Measurements from ENCODE around the gene RNF19B.
A peak's percentile ranks its signal among the peaks of the same experiment; 100 is the strongest.

RNF19B gene

DNA sequence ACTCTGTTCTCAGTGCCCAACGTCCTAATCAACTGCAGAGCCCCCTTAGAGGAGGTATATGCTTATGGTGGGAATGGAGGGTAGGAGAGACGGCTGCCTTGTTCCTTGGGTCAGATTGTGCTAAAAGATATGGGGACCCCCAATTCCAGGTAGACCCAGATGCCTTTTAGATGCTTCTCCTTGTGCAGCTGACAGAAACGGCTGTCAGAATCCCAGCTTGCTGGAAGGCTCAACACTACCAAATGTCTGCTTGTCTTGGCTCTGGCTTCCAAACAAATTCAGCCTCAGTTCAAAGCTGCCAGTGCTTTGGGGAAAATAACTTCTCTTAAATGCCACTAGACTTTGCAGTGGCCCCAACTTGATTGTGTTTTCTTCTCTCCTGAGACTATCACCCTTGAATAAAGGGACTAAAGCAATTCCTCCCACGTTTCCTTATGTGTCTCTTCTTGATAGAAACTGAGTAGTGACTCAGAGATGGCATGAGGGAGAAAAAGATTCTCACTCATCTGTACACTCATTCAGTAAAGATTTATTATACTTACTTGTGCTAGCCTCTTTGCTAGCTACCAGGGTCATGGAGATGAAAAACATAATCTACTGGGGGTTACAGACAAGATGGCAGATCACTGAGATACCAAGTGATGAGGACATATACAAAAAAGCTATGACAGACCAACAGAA lies 3.4 kb upstream of the RNF19B start:
- no peak for DNase-seq (ENCODE audit: low spot score)

DNA sequence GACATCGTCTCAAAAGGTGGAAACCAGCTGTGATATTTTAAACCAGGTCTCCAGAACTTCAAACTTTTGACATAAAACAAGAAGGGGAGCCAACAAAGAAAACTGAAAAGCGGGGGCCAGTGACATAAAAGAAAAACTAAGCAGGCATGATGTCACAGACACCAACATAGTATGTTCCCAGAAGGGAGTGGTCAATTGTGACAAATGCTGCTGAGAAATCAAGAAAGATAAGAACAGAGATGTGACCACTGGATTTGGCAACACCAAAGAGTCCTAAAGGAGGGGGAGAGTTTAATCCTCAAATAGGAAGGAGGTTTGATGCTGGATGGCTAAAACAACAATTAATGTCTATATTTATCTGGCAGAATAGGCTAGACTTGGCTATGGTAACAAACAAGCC lies 2.3 kb upstream of the RNF19B start:
- no peak for DNase-seq (ENCODE audit: low spot score)

DNA sequence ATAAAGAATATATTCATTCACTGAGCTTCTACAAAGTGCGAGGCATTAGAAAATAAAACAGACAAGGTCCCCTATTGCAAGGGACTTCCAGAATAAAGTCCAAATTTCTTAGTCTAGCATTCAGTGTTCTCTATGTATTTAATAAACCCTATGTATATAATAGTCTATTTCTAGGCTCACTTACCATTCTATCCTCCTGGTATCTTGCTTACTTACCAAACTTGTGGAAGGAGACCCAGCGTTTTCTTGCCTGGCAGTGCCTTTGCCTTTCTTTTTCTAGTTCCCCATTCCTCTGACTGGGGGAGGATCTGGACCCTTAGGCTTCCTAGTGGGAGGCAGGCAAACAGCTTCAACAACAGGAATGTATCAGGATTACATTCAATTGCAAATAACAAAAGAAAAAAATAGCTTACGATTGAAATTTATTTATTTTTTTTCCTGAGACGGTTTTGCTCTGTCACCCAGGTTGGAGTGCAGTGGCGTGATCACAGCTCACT lies 690 bp upstream of the RNF19B start:
- DNase-seq (ENCODE audit: low spot score), result no peak

GRCh38 chr1:32963746-32964460 lies 706 bp downstream of the RNF19B start:
- peak; percentile 75 for DNase-seq (ENCODE audit: low spot score)

DNA sequence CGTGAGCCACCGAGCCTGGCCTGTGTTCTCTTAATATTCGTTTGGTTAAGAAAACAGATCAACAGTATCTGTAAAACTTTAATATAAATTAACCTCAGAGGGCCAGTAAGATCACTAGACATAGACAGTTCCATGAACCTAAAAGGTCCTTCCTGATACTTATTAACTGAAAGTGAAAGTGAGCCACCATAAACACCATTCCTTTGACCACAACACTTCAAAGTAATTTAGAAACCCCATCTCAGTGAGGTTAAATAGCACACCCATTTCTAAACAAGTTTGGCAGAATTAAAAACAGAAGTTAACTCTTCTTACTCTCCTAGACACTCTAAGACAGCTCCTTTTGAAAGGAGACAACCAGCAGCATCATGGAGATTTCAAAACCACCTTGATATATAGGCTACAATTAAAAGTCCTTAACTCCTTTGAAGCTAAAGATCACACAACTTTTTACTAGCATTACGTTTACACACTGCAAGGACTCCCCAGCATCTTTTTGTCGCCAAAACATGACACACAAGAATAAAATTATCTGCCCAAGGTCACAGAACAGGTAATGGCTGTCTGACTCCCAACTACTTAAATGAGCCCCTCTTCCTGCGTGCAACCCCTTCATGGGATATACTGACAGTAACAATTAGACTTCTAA lies 2.2 kb downstream of the RNF19B start:
- no peak for DNase-seq (ENCODE audit: low spot score)

GRCh38 chr1:32960819-32961355 lies 3.7 kb downstream of the RNF19B start:
- DNase-seq (ENCODE audit: low spot score), result no peak

DNA sequence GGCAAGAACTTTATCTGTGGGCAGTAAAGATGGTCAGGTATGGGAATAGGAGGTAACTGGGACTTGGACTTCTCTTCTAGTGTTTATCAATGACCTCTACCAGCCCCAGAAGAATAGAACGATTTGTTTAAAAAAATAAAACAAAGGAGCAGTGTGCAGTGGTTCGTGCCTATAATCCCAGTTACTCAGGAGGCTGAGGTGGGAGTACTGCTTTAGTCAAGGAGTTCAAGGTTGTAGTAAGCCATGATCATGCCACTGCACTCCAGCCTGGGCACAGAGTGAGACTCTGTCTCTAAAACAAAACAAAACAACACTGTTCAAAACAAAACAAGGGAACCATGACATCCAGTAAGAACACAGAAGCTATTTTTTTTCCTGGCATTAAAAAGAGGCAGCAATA lies 4.3 kb downstream of the RNF19B start:
- DNase-seq (ENCODE audit: low spot score), result no peak

- no peak for DNase-seq (ENCODE audit: low spot score)
Measured at GRCh38 chr1:32958827-32959226, 5.8 kb downstream of the RNF19B start.

DNA sequence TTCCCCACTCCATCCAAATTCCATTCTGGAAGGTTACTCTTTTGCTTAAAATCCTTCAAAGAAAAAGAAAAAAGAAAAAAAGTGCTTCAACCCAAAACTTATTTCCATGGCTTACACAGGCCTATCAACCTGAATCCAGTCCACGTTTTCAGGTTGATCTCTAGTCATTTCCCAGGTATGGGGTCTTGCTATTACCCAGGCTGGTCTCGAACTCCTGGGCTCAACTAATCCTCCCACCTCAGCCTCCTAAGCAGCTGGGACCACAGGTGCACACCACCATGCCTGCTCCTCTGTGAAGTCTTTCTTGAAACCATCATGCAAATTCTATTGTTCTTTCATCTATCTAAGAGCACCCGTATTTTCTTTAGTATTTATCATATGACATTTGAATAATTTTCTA lies 7.6 kb downstream of the RNF19B start:
- no peak for DNase-seq (ENCODE audit: low spot score)

DNA sequence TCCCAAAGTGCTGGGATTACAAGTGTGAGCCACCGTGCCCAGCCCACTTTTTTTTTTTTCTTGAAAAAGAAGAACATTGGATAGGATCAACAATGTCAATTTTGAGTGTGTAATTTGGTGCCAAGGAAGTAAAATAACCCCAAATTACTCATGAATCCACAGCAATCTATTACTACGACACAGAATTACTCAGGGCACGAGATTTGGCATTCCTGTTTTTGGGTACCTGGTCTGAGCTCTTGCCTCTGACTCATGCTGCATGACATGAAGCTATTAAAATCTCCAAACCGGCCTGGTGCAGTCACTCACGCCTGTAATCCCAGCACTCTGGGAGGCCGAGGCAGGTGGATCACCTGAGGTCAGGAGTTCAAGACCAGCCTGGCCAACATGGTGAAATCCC lies 10.4 kb downstream of the RNF19B start:
- DNase-seq (ENCODE audit: low spot score), result no peak

GRCh38 chr1:32953495-32953894 lies 11.1 kb downstream of the RNF19B start:
- DNase-seq (ENCODE audit: low spot score), result no peak

DNA sequence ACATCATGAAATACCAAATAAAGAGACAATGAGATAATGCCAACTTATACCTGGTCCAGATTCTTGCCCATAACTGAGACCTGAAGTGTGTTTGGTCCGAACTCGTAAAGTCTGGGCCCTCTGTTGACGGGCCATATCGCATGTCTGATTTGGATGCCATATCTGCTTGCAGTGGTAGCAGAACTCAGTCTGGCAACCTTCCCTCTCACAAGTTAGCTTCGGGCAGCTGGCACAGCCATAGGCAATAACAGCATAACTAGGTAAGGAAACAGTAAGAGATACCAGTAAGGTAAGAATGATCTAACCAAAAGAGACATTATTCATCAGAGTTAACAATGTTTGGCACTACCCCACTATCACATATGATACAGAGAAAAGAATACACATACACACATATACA lies 15.1 kb downstream of the RNF19B start:
- DNase-seq (ENCODE audit: low spot score), result no peak

- no peak for DNase-seq (ENCODE audit: low spot score)
Measured at GRCh38 chr1:32948905-32949304, 15.7 kb downstream of the RNF19B start.

DNA sequence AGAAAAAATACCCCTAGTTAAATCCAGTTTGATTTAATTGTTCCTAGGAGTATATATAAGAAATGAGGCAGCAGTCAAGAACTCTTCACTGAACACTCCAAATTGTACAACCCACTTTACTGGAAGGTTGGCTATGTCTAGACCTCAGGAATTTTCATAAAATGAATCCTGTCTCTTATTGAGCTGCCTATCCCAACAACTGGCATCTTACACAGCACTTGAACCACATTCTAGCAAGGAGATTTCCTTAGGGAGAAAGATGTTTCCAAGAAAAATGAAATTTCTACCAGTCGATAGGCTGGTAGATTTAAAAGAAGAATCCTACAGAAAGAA lies 16.3 kb downstream of the RNF19B start:
- DNase-seq (ENCODE audit: low spot score), result no peak

DNA sequence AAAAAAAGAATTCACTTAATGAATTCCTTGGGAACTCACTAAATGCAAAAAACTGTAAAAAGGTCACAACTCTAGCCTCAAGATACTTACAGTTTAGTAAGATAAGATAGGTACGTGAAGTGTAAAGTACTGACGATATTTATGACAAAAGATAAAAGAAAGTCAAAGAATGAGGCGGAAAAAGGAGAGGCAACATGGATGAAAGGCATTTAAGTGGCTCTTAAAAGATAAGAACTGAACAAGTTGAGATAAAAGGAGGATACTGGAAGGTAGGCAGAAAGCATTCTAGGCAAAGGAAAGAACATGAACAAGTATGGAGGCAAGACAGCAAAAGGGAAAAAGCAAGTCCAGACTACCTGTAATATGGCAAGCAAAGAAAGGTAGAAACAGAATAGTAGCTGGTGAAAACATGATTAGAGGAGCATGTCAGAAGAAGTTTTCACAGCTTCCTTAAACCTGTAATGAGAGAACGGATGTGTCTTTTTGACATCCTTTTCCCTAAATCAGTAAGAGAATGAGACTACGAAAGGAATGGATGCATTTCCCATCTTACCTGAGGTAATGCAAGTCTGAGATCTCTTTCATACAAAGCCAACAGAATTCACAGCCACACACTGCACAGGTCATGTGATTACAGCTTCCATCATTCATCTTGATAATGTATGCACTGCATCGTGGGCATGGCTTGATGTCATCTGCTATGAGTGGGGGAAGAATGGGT lies 16.8 kb downstream of the RNF19B start:
- no peak for DNase-seq (ENCODE audit: low spot score)

- no peak for DNase-seq (ENCODE audit: low spot score)
Measured at GRCh38 chr1:32946413-32946812, 18.2 kb downstream of the RNF19B start.

GRCh38 chr1:32944180-32944579 lies 20.4 kb downstream of the RNF19B start:
- DNase-seq (ENCODE audit: low spot score), result no peak

DNA sequence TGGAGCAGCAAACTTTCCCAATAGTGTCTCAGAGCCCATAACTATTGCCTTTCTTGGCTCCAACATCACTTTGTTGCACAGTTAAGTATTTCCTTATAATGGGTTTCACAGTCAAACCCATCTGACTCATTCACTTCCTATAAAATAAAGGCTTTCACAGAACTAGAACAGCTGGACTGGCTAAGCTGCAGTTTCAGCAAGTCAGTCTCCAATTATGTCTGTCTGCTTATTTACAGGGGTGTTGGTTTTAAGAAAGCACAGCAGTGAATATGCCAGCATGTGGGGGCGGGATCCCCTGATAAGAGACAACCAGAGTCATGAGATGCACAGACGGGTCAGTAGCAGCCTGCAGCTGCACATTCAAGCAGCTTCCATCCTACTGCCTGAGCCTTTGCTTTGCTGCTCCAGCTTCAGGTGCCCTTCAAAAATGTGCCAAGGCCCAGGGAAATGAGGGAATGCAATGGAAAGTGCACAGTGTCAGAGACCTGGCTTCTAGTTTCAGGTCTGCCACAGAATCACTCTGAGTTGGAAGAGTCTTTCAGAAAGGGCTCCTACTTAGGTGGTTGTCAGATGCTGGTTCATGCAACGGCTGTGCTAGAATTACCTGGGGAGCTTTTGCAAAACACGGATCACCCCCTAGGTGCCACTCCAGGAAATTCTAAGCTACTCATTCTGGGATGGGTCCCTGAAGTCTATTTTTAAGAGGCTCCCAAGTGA lies 24.8 kb downstream of the RNF19B start:
- no peak for DNase-seq (ENCODE audit: low spot score)

DNA sequence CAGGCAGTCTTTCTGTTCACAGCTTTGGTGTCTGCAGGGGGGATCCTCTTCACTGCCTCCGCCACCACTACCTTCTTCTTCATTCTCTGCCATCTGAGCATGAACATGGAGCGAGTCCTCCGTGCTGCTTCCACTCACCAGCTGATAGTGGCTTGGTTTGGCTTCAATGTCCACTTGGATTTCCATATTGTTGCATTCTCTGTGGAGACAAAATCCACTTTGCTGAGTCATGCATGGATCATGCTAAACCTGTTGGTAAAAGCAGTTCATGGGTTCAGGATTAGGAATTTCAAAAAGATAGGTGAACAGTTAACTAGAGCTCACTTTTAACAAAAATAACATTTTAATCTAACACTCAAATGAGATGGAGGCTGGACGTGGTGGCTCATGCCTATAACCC lies 27.5 kb downstream of the RNF19B start:
- no peak for DNase-seq (ENCODE audit: low spot score)

GRCh38 chr1:32934535-32934934 lies 30.1 kb downstream of the RNF19B start:
- no peak for DNase-seq (ENCODE audit: low spot score)

- DNase-seq (ENCODE audit: low spot score), result no peak
Measured at GRCh38 chr1:32933742-32934322, 30.8 kb downstream of the RNF19B start.
